ENCODE measurements around the gene CD53. TPM values are rescaled to one million over a fixed set of nuclear protein-coding genes. Genes with fewer than 3 reads are reported as not detected.

The CD53 gene
- total RNA-seq, 2 donors from 2014 or later, result 4.9 to 16.6 TPM

- H3K36me3 ChIP-seq (replicated peaks in 1 of 2; ENCODE audit: insufficient read depth in 1 of 2, low read depth in 2 of 2), result no peaks in the 10 kb centered on the region
- TF ChIP-seq CTCF (IDR thresholded peaks at IDR 0.05), result no peak
- peak in 2 of 3 donors; percentile 11 to 23 for TF ChIP-seq POLR2A (IDR thresholded peaks at IDR 0.05)
- no peaks in the 10 kb centered on the region for H3K9me3 ChIP-seq
- no peak overlapping the region for H3K4me3 ChIP-seq
- ATAC-seq (no peak), DNase-seq (peak in 2 of 4 donors; percentile 9 to 23)
- no peaks in the 10 kb centered on the region for H3K4me1 ChIP-seq
- 42 to 66% methylated on average over 3 of the region's 3 CpGs for WGBS, 2 donors
- no peaks in the 10 kb centered on the region for H3K27me3 ChIP-seq
- intact Hi-C loops (cut with DNase I), result no loop called here
- H3K27ac ChIP-seq, result peak overlapping the region in 1 of 4 donors; percentile 69
Observed at GRCh38 chr1:110875216-110875731, 2.3 kb downstream of the CD53 start.

GRCh38 chr1:110876748-110877341, 3.9 kb downstream of the CD53 start:
- intact Hi-C loops (cut with DNase I), result no loop called here
- whole genome bisulfite sequencing, 2 donors, result 69 to 71% methylated on average over 1 of the region's 1 CpG
- Histone ChIP-seq H3K4me3 (no peak overlapping the region), H3K36me3 (replicated peaks in 1 of 2; ENCODE audit: insufficient read depth in 1 of 2, low read depth in 2 of 2) (no peaks in the 10 kb centered on the region), H3K27me3 (no peaks in the 10 kb centered on the region), H3K4me1 (no peaks in the 10 kb centered on the region), H3K9me3 (no peaks in the 10 kb centered on the region), H3K27ac (no peak overlapping the region)
- no peak for ATAC-seq
- no peak for TF ChIP-seq CTCF (IDR thresholded peaks at IDR 0.05)
- no peak for TF ChIP-seq POLR2A (IDR thresholded peaks at IDR 0.05)
- no peak for DNase-seq

- intact Hi-C loops (cut with DNase I), result no loop called here
- no peaks in the 10 kb centered on the region for H3K27me3 ChIP-seq
- DNase-seq, result no peak
- TF ChIP-seq POLR2A (IDR thresholded peaks at IDR 0.05) (no peak), CTCF (IDR thresholded peaks at IDR 0.05) (no peak)
- no peaks in the 10 kb centered on the region for H3K9me3 ChIP-seq
- 72 to 82% methylated on average over 6 of the region's 6 CpGs for WGBS, 2 donors
- no peaks in the 10 kb centered on the region for H3K4me1 ChIP-seq
- no peak overlapping the region for H3K4me3 ChIP-seq
- H3K27ac ChIP-seq, result no peak overlapping the region
- no peaks in the 10 kb centered on the region for H3K36me3 ChIP-seq (replicated peaks in 1 of 2; ENCODE audit: insufficient read depth in 1 of 2, low read depth in 2 of 2)
- ATAC-seq, result no peak
Observed at GRCh38 chr1:110877364-110877763, 4.4 kb downstream of the CD53 start.

GRCh38 chr1:110877776-110878175, 4.8 kb downstream of the CD53 start:
- H3K27ac ChIP-seq, result no peak overlapping the region
- 67 to 72% methylated on average over 8 of the region's 8 CpGs for WGBS, 2 donors
- no peaks in the 10 kb centered on the region for H3K36me3 ChIP-seq (replicated peaks in 1 of 2; ENCODE audit: insufficient read depth in 1 of 2, low read depth in 2 of 2)
- no peak for TF ChIP-seq POLR2A (IDR thresholded peaks at IDR 0.05)
- TF ChIP-seq CTCF (IDR thresholded peaks at IDR 0.05), result no peak
- H3K4me3 ChIP-seq, result no peak overlapping the region
- ATAC-seq (no peak), DNase-seq (no peak)
- H3K9me3 ChIP-seq, result no peaks in the 10 kb centered on the region
- H3K4me1 ChIP-seq, result no peaks in the 10 kb centered on the region
- intact Hi-C loops (cut with DNase I), result no loop called here
- H3K27me3 ChIP-seq, result no peaks in the 10 kb centered on the region

GRCh38 chr1:110878591-110878990, 5.6 kb downstream of the CD53 start:
- WGBS, 2 donors, result 84 to 89% methylated on average over 2 of the region's 2 CpGs

More at GRCh38 chr1:110878591-110878990, 5.6 kb downstream of the CD53 start:
- Histone ChIP-seq H3K4me3 (no peak overlapping the region), H3K36me3 (replicated peaks in 1 of 2; ENCODE audit: insufficient read depth in 1 of 2, low read depth in 2 of 2) (no peaks in the 10 kb centered on the region), H3K9me3 (no peaks in the 10 kb centered on the region), H3K4me1 (no peaks in the 10 kb centered on the region), H3K27ac (no peak overlapping the region), H3K27me3 (no peaks in the 10 kb centered on the region)
- no peak for ATAC-seq
- TF ChIP-seq CTCF (IDR thresholded peaks at IDR 0.05) (no peak), POLR2A (IDR thresholded peaks at IDR 0.05) (no peak)
- intact Hi-C loops (cut with DNase I), result no loop called here
- no peak for DNase-seq

Measured in body of pancreas (tissue), 4 donors.